GM12801 (cell line): ENCODE measurements around the gene ATP12A.

Experiments used
- TF ChIP-seq, protein P1 (sequence below): IDR thresholded peaks from one replicate; pipeline ENCODE4 v1.5.1; 2011; ENCODE audit warnings: control low read depth; ENCODE audit not compliant: insufficient read length; ENCODE audit errors: extremely low read depth

The ATP12A gene

DNA sequence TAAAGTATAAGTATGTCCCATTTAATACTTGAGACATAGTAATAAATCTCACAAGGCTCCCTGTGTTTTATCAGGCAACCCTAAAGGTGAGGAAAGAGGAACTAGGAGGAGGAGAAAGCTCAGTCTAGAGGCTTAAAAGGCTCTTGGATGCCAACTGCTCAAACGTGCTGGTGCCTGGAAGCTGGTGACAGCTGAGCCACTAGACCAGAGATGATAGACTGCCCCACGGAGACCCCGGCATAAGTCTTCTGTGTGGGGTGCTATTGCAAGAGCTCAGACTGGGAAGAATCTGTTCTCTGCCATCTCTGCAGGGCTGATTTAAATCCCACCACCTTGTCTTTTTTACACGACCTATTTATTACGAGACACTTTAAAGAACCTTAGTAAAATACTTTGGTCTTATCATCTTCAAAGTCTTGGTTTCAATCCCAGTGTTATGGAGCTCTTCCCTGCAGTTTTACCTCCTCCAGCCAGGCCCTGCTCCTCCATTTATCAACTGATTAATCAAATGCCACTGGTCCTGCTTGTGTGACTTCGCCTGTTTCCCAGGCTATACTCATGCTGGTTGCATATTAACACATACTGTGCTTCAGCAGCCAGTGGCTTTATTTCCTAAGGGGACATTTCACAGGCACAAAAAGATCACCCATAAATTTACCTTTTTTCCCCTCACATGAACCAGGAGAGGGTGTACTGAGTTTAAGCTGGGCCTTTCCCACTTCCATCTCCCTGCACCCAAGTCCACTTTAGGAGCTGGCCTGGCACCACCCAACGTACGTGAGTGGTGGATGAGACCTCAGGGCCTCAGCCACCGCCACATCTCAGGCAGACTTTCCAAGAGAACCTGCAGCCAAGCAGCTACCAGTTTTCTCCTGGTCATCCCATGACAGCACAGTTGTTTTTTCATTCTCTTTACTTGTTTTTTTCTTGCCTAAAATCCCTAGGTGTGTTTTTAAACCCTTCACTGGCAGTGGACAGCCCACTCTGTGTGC, 7.8 kb upstream of the ATP12A start:
- TF ChIP-seq, protein P1, sequence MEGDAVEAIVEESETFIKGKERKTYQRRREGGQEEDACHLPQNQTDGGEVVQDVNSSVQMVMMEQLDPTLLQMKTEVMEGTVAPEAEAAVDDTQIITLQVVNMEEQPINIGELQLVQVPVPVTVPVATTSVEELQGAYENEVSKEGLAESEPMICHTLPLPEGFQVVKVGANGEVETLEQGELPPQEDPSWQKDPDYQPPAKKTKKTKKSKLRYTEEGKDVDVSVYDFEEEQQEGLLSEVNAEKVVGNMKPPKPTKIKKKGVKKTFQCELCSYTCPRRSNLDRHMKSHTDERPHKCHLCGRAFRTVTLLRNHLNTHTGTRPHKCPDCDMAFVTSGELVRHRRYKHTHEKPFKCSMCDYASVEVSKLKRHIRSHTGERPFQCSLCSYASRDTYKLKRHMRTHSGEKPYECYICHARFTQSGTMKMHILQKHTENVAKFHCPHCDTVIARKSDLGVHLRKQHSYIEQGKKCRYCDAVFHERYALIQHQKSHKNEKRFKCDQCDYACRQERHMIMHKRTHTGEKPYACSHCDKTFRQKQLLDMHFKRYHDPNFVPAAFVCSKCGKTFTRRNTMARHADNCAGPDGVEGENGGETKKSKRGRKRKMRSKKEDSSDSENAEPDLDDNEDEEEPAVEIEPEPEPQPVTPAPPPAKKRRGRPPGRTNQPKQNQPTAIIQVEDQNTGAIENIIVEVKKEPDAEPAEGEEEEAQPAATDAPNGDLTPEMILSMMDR, result no peak

DNA sequence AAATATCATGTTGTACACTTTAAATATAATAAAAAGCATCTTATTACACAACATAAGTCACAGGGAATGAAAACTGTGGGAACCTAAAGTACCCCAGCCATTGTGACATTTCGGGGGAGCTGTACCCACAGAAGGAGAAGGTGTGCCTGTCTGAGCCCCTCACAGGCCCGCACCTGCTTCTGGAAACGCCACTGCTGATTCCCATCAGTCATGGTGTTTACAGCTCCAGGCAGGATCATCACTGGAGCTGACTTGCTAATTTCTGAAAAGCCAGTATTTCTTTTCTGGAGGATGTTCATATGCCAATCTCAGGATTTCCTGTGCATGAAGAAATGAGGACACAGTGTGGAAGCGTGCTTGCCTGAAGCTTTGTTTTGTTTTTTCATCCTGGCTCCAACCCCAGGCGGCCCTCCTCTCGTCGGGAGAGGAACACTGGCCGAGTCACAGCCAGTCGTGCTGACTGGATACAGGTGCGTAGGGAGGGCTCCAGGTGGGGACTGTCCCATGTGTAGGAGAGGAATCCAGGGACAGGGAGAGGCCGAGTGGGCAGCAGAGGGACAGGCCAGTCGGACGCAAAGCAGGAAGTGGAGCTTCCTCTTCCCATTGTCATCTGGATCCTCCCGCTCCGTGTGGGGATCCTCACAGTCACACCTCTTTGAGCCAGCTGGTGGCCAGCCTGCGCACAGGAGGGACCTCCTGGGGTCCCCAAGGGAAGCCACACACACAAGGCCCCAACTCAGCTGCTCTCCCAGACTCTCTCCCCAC, 4.2 kb upstream of the ATP12A start:
- TF ChIP-seq, protein P1, result no peak

DNA sequence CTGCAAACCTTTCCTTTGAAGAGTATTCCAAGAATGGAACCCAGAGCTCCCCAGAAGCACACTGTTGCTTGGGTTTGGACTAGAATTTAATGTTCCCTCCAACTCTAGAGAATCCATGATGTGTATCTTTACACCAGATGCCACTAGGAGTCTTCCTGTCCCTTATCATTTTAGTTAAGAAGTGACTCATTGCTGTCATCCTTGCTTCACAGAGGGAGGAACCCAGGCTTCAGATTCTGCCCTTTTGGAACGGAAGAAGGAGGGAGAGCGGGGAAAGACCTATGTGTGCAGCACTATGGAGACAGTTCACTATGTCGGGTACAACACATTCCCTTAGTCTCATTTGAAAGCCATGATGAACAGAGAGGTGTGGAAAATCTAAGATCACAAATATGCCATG, 2.1 kb upstream of the ATP12A start:
- TF ChIP-seq, protein P1, result no peak

DNA sequence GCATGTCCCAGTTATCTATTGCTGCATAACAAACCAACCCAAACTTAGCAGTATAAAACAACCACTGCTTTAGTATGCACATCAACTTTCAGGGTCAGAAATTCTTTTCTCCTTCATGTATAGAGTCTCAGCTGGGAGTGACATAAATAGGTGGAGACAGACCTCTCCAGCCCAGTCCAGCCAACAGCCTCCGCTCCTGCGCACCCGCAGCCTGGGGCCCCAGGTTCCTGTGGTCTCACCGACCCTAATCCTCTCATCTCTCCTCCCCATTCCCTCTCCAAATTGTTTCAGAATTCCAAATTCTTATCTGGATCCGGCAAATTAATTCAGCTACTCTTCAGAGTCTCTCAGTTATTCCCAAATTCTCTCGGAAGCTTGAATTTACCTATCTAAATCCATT, 522 bp upstream of the ATP12A start:
- TF ChIP-seq, protein P1, result no peak

DNA sequence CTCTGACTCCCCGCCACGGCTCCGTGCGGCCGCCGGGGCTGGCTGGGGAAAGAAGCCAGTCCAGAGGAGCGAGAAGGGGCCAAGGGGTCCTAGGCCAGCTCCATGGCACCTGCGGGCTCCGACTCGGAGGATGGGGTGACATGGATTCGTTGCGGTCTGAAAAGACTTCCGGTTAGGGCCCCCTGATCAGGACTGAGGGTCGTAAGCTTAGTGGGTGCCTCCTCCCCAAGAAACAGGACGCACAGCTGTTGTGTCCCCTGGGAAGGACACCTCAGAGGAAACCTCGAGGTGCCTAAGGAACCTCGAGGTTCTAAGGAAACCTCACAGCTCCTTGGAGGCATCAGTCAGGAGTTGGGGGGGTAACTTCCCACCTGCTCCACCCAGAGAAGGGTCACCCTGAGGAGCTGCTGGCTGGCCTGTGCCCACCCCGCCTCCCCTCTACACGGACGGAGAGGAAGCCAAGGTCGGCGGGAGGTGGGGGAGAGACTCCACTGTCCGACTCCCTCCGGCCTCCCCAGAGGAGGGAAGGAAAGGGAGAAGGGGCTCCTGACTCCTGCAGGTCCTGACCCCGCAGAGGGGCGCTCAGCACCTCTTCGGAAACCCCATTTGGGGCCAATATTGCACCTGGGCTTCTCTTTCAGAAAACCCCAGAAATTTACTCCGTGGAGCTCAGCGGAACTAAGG, 855 bp downstream of the ATP12A start:
- TF ChIP-seq, protein P1, result no peak

DNA sequence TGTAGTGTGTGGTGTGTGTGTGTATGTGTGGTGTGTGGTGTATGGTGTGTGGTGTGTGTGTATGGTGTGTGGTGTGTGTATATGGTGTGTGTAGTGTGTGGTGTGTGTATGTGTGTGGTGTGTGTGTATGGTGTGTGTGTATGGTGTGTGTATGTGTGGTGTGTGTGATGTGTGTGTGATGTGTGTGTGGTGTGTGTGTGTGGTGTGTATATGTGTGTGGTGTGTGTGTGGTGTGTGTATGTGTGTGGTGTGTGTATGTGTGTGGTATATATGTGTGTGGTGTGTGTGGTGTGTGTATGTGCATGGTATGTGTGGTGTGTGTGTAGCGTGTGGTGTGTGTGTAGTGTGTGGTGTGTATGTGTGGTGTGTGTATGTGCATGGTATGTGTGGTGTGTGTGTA, 1.7 kb downstream of the ATP12A start:
- TF ChIP-seq, protein P1, result no peak

DNA sequence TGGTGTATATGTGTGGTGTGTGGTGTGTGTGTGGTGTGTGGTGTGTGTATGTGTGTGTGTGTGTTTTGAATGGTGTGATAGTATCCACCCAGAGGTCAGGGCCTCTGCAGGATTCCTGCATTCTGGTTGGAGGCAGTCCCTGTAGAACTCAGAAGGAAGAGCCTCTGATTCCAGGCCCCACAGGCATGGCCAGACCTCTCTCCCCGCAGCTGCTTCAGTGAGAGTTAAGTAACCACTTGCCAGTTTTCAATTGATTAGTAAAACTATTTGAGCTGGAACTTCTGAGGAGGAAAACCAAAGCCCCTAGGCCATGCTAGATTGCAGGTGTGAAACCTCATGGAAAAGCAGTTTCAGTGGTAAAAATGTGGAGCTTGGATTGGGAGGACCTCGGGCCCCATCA, 2.1 kb downstream of the ATP12A start:
- TF ChIP-seq, protein P1, result no peak
